Hippocampal formation (tissue), 2 donors: Measurements from ENCODE around the gene IER5.
A peak's percentile ranks its signal among the peaks of the same experiment; 100 is the strongest.
"Not testable (repeated sequence)": the region's sequence is repeated elsewhere in the genome, so short reads cannot be mapped to it uniquely, and the experiment has no call there.

ENCODE experiments used
- DNase-seq, 2 donors: peaks; one replicate each; lab custom pipeline; 2025; lab: John Stamatoyannopoulos, UW

The IER5 gene

DNA sequence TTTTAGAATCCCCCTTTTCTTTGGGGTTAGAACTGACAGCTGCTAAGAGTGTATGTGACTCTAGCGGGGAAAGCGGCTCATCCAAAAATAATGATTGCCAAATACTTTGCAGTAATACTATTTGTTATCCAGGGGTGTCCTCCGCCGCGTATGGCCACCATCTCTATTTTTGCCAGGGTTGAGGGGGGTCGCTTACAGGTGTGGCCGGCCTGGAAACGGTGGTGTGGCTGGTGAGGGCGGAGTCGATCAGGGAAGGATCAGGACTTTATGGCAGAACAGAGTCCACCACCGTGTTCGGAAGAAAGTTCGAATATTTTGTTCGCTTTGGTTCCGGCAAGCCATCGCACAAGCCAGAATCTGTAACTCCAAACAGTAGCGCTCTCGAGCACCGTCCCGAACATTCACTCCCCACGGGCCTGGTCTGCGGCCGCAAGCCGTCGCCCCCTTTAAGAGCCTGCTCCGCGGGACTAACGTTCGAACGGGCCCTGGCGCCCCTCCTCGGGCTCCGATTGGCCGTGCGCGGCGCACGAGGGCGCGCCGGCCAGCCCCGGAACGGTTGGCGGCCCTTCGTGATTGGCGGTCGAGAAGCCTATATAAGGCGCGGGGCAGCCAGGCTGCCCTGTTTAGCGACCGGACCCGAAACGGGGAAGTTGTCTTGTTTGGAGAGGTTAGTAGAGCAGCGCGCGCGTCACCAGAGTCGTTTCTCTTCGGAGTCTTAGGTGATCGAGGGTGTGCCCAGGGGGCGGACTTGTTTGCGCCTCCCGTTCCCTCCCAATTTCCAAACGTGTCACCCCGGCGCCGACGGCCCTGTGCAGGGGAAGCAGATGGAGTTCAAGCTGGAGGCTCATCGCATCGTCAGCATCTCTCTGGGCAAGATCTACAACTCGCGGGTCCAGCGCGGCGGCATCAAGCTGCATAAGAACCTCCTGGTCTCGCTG lies at the start of gene IER5:
IER5 (plus strand) TSS at position 622 of the 938 bp plus-strand sequence; CDS start at position 825, 203 bp downstream.
- DNase-seq = peak; percentile 94 to 96

DNA sequence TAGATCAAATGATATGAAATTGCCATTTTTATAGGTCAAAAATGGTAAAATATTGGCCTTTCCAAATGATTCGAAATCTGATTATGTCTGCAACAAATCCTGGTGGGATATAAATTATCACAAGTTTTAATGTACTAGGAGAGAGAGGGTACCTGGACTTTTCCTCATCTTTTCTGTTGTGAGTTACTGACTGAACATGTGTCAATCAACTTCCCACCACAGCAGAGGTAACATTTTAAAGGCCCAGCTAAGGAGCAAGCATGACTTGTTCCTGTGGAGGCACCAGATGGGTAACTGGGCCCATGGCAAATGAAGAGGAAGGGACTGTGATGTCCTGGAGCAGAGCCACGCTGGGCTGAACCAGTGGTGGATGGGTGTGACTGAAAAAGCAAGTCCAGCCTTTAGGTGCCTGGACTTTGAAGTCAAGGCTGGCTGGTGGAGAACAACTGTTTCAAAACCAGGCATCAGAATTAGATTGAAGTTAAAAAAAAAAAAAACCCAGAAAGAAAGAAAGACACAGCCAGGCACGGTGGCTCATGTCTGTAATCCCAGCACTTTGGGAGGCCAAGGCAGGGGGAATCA lies 48.1 kb upstream of the IER5 start:
- no peak for DNase-seq

DNA sequence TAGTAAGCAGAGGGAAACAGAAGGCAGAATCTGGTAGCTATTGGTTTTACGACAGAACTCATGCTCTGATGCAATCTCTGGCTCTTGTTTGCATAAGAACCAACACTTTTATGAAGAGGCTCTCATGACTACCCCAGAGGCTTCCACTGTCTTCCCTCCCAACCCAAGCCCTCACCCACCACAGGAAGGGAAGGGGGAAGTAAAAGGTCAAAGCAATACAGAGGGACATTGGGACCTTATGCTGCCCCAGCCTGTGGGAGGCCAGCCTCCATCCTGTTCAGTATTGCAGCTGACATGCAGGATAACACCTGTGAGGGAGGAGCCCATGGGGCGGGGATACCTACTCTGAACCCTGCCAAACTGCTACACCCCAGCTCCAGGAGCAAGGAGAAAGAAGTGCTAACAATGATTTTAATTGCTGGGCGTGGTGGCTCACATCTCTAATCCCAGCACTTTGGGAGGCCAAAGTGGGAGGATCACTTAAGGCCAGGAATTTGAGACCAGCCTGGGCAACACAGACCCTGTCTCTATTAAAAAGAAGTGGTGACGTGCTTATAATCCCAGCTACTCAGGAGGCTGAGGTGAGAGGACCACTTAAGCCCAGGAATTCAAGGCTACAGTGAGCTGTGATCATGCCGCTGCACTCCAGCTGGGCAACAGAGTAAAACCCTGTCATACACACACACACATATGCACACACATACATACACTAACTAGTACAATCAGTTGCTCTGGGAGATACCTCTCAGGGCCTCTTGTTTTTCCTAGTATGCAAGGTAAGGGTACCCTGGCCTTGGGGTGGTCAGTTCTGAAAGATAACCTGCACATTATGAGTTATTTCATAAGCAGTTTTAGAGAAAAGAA lies 45.2 kb upstream of the IER5 start:
- DNase-seq = no peak

DNA sequence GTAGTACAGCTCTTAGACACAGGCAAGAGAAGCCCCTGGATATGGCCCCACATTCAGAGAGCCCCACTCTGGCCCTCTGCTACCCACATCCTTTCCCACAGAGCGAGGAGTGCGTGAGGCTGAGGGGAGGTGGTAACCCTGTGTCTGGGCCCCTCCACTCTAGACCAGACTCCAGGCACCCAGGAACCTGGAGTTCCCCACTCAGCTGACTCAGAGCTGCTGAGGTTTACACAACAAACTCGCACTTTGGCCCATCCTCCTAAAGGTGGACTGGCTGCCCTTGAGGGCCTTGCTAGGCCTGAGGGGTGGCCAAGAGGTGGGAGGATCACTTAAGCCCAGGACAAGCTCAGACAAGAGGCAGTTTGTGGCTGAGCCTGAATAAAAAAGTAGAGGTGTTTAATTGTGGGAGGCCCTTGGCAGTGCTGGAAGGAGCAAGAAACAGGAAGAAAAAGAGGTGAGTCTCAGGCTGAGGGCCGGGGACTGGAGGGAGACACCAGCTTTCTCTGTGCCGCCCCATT lies 44.0 kb upstream of the IER5 start:
- DNase-seq = no peak

DNA sequence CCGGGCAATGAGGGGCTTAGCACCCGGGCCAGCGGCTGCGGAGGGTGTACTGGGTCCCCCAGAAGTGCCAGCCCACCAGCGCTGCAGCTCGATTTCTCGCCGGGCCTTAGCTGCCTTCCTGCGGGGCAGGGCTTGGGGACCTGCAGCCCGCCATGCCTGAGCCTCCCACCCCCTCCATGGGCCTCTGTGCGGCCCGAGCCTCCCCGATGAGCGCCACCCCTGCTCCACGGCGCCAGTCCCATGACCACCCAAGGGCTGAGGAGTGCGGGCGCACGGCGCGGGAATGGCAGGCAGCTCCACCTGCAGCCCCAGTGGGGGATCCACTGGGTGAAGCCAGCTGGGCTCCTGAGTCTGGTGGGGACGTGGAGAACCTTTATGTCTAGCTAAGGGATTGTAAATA lies 42.6 kb upstream of the IER5 start:
- DNase-seq = not testable (repeated sequence)

DNA sequence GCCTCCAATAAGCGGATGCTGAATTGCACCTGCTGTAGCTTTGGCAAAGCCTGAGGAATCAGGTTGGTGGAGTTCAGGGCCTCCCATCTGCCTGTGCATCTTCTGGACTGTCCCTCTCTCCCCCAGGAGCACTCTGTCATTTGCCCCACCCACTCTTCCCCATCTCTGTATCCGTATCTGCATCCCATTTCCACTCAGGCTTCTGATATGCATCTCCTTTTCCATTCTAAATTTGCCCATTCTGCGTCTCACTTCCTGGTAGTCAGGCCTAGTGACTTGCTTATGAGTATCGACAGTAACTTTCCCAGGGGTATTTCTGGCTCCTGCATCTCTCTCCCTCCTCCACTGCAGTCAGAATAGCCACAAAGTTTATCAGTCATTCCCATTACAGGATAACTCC lies 39.1 kb upstream of the IER5 start:
- no peak for DNase-seq

DNA sequence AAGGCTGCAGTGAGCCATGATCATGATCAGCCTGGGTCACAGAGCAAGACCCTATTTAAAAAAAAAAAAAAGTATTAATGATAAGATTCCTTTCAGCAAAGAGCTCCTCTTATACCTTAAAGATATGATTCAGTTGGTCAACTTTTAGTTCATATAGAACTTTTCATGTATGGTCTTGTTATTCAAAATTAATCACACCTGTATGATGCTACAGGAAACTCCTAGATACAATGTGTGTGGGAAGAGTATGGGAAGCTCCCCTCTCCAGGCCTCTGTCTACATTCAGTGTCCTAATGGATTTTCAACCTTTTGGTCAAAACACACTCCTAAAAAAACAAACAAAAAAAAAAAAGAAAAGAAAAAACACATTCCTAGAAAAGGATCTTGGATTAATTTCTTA lies 37.6 kb upstream of the IER5 start:
- DNase-seq = no peak

DNA sequence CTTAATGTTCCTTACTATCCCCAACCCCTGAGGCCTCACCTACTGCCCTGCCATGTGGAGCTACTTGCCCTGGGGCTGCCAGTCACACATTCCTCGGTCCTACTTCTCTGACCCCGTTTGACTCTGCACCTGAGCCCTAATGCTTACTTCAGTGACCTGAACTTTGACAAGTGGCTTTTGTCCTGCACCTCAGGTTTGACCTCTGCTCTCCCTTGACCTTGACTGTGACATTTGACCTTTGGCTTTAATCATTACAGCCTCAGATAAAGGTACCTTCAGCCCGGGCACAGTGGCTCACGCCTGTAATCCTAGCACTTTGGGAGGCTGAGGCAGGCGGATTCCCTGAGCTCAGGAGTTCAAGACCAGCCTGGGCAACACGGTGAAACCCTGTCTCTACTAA lies 31.9 kb upstream of the IER5 start:
- no peak for DNase-seq

DNA sequence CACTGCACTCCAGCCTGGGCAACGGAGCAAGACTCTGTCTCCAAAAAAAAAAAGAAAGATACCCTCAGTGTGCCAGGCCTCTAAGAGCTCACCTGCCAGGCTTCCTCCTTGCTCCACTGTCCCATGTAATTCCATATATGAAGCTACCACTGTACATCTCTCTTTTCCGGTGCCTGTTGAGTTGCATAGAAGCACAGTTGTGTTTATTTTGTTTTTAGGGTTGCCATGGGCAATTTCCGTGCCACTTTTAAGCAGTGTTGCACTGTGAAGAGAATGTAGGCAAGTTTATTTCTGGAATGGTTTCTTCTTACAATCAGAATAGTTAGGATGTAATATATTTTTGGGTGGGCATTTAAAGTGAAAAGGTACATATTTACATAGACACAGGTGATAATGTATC lies 31.4 kb upstream of the IER5 start:
- no peak for DNase-seq

DNA sequence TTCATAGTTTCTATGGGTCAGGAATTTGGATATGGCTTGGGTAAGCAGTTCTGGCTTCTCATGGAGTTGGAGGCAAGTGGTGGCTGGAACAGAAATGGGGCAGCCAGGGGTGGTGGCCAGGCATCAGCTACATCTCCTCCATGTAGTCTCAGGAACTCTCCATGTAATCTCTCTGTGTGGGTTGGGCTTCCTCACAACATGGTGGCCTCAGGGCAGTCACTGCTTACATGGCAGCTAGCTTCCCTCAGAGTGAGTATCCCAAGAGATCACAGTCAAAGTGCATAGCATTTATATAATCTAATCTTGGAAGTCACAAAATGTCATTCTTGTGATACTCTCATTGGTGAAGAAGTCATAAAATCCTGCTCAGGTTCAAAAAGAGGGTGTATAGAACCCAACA lies 29.1 kb upstream of the IER5 start:
- no peak for DNase-seq

DNA sequence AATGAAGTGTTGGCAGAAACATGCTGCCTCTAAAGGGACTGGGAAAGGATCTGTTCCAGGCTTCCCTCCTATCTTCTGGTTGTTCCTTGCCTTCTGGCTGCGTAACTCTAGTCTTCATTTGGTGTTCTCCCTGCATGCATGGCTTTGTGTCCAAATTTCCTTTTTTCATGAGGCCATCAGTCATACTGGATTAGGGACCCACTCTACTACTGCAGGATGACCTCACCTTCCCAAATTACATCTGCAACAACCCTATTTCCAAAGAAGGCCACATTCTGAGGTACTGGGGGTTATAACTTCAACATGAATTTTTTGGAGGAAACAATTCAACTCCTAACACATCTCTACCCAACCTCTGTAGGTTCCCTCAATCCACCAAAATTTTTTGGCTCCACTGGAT lies 28.4 kb upstream of the IER5 start:
- DNase-seq = no peak

DNA sequence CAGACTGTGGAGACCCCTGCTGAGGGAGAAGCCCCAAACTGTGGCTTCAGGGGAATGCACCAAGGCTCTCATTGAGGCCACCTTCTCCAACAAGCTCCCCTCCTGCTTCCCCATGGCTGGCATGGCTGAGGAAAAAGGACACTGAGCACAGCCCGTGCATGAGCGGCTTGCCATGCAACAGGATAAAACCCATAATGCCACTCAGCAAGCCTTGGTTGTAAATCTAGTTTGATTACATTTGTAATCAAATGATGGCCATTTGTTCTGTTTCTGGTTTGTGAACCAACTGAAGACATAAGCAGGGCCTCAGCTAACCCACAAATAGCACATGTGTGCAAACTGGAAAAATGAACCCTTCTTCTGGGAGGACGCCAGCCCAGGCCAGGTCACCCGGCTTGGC lies 27.6 kb upstream of the IER5 start:
- DNase-seq = not testable (repeated sequence)

DNA sequence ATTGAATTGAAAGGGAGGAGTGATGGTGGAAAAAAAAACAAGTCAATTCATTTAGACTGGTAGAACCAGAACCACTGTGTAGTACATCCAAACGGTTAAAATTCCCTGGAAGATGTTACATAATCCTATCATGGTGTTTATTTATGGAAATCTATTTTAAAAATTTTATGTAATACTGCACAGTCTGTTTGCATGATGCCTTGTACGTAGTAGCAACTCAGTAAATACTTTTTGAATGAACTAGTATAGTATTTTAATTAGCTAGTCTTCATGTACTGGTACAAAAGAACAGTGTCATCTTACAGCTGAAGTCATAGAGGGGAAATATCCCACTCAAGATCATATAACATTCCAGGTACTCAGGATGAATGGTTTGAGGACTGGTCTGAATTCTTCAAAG lies 27.0 kb upstream of the IER5 start:
- DNase-seq = no peak

DNA sequence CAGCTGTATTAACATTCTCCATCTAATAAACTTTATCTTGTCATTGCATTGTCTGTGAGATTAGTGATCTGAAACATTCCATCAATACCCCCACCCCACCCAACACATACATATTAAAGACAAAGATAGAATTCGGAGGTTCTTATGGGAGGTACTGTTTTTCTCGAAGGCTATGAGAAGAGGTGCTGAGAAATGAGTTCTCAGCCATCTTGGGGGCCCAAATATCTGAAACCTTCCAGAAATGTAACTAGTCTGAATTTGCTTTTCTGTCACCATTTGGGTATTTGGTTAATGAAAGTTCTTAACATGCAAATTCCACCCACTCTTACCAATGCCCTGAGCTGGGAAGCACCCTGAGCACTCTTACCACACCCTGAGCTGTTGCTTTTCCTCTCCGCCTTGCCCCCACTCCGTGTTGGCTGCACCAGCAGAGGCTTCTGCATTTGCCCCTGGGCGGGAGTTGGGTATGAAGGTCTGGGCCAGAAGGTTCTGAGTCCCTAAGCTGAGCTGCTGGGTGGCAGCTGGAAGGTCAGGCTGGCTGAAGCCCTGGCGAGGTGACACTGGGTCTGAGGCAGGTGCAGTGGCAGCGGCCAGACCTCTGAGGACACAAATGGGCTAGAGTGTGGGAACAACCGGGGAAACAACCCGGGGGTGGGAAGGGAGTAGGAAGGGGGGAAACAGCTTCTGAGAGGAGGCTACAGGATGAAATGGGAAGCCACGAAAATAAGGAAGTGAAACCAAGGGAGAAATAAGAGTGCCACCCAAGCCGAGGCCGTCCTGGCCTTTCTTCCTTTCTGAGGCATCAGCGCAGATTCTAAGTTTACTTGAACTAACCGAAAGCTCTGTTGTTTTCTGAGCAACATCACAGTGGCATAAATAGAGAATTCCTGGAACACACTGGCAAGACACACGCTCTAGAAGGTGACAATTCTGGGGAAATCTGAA lies 26.3 kb upstream of the IER5 start:
- peak in 1 of 2 donors; percentile 15 for DNase-seq

DNA sequence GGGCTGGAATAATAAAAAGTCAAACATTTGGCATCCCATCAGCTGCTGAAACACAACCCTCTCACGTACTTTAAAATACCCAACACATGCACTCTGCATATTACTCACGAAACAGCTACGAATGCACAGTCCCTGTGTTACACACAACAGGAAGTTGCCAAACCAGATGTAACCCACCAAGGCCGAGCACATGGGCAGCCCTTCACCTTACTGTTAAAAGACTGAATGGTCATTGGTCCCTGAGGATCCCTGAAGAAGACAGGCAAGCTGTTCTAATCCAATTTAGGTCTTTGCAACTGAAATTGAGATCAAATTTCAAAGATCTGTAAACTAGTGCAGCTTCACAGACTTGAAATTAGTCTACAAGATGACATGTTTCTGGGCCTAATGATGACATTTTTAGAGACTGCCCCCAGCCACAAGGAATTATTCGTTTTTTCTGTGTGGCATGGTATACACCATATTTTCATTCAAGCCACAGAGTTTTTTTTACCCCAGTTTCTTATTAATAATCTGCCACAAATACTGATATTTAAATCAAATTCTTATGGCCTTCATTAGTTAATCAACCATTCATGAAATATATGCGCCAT lies 25.6 kb upstream of the IER5 start:
- no peak for DNase-seq

DNA sequence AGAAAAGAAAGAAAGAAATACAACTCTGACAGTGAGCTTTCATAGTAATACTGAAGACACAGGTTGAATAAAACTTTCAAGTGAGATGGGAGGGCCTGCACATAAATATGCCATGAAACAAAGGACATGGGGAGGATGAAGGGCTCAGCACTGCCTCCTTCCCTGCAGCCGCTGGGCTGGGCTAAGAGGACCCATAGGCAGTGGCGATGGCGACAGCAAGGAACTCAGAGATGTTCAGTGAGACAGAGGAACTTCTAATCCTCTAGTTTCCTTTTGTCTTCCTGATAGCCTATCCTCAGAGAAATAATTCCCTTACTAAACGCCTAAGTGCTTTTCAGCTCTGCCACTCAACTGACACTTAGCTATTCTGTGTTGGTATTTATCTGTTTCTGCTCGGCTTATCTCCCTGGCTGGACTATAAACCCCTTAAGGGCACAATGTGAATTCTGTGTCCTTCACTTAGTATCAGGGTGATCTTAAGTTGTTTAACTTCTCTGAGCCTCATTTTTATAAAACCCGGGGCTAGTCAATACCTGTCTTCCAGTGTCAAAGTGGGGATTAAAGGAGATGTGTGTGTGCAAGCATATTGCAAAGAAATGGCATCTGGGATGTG lies 24.4 kb upstream of the IER5 start:
- DNase-seq = no peak

DNA sequence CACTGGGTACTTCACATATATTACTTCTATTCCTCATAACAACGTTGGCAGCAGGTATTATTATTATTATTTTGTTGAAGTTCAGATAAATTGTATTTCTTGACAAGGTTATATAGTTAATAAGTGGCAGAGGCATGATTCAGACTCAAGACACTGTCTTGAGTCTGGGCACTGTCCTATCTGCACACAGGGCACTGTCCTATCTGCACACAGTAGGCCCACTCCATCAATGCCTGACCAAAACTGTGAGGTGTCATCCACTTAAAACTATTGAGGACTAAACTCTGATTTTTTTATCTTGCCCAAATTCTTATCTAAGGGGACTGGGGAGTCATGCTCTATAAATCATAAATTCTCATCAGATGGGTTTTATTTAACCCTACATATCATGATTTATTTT lies 23.8 kb upstream of the IER5 start:
- no peak for DNase-seq

DNA sequence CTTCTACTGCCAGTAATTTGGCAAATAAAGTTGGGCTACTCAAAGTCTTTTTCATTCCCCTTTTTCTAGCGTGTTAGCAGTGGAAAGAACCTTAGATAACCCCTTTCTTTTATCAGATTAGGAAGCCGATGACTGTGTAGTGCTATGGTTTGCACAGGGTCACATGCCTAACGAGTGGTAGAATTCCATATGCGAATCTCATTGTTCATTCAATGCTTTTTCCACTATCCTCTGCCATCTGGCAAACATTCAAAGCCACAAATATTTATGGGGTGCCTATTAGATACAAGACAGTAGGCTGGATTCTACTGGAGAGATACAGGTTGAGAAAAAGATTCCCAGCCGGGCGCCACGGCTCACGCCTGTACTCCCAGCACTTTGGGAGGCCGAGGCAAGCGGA lies 14.9 kb upstream of the IER5 start:
- no peak for DNase-seq

DNA sequence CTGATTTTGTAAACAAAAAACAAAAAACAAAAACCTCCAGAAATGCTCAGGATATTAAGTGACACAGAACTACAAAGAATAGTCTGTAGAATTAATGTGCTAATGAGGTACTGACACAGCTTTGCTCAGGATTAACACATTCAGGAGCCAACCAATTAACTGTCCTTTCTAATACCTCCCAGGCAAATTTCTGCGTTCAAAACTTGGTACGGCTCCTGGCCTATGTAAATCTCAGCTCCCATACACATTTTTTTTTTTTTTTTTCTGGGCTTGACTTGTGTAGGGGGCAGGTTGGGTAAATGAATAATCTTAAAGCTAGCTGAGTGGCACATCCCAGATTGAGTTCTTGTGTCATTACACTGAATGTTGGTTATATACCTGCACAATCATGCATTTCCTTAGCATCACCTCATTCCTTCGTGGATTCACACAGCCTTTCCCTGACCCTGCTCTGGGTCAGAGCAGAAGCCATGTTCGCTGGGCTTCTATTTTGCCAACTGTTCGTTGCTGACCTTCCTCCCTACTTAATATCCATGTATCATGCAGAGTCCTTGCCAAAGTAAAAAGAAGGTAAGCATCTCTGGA lies 12.6 kb upstream of the IER5 start:
- no peak for DNase-seq

DNA sequence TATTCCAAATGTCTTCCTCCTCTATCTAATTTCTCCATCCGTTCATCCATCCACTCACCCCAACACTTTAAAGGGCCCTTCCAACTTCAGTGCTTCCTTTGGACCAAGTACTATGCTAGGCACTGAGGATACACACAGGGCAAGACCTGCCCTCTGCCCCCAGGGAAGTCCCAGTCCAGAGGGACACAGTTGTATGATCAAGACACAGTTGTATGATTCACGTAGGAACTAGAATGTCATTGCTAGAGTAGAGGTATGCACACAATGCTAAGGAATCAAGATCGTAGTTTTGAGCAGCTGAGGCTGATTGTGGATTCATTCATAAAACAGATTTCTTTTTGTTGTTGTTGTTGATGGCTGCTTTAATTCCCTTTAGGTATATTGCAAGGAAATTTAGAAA lies 11.6 kb upstream of the IER5 start:
- DNase-seq = no peak
